ENCODE results near the gene TRPM3.

Gene TRPM3

DNA sequence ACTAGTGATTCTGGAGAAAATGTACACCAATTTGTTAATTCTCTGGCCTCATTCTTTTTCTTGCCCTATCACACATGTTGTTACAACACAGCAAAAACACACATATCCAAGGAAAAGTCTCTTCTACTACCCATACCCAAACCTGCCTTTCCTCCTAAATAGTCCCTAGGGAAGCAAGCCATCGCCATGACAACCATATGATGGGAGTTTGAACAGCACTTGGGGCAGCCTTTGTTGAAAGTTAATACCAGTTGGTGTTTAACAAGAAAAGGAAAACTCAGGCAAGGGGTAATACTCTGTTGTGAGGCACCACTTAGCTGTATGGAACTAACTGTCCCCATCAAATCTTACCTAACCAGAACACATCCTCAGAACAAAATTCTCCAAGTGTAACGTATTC, 1.7 kb downstream of the TRPM3 start:
- Histone ChIP-seq H3K9ac (no peak overlapping the region), H3K4me1 (ENCODE audit: low read depth, poor library complexity, severe bottlenecking) (no peaks in the 10 kb centered on the region), H3K27ac (no peak overlapping the region), H3K36me3 (ENCODE audit: insufficient read depth) (no peaks in the 10 kb centered on the region), H3K4me3 (IDR thresholded peaks at IDR 0.05; ENCODE audit: insufficient read depth, low read depth, low read length) (no peak overlapping the region), H4K20me1 (ENCODE audit: insufficient read depth) (no peaks in the 10 kb centered on the region), H2AFZ (ENCODE audit: low read depth) (no peak overlapping the region), H3K4me2 (no peak overlapping the region), H3K27me3 (ENCODE audit: insufficient read depth, low read depth) (no peaks in the 10 kb centered on the region), H3K79me2 (ENCODE audit: insufficient read depth, low read depth) (no peaks in the 10 kb centered on the region)
- TF ChIP-seq, protein P1, sequence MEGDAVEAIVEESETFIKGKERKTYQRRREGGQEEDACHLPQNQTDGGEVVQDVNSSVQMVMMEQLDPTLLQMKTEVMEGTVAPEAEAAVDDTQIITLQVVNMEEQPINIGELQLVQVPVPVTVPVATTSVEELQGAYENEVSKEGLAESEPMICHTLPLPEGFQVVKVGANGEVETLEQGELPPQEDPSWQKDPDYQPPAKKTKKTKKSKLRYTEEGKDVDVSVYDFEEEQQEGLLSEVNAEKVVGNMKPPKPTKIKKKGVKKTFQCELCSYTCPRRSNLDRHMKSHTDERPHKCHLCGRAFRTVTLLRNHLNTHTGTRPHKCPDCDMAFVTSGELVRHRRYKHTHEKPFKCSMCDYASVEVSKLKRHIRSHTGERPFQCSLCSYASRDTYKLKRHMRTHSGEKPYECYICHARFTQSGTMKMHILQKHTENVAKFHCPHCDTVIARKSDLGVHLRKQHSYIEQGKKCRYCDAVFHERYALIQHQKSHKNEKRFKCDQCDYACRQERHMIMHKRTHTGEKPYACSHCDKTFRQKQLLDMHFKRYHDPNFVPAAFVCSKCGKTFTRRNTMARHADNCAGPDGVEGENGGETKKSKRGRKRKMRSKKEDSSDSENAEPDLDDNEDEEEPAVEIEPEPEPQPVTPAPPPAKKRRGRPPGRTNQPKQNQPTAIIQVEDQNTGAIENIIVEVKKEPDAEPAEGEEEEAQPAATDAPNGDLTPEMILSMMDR (conservative IDR thresholded peaks at IDR 0.05; ENCODE audit: low read depth, low read length) = no peak

DNA sequence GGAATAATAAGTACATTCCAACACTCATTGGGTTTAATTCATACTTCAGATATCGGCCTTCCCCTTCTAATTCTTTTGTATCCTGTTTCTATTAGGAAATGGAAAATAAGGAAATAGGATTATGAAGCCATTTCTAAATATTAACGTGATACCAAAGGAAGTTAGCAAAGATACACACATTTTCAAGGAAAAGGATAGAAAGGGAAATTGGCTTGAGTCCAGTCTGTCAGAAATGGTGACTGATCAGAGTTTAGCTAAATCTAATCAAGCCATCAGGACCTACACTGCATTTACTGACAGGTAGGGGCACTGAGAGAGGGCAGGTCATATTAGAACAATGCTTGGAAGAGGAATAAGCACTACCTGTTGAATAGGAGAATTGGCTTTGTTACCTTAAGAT, 3.1 kb downstream of the TRPM3 start:
- no peaks in the 10 kb centered on the region for H3K79me2 ChIP-seq (ENCODE audit: insufficient read depth, low read depth)
- no peak overlapping the region for H3K9ac ChIP-seq
- no peak overlapping the region for H3K4me2 ChIP-seq
- TF ChIP-seq, protein P1 (conservative IDR thresholded peaks at IDR 0.05; ENCODE audit: low read depth, low read length) = no peak
- H3K27me3 ChIP-seq (ENCODE audit: insufficient read depth, low read depth) = no peaks in the 10 kb centered on the region
- H3K27ac ChIP-seq = no peak overlapping the region
- no peaks in the 10 kb centered on the region for H3K4me1 ChIP-seq (ENCODE audit: low read depth, poor library complexity, severe bottlenecking)
- H4K20me1 ChIP-seq (ENCODE audit: insufficient read depth) = no peaks in the 10 kb centered on the region
- no peaks in the 10 kb centered on the region for H3K36me3 ChIP-seq (ENCODE audit: insufficient read depth)
- H3K4me3 ChIP-seq (IDR thresholded peaks at IDR 0.05; ENCODE audit: insufficient read depth, low read depth, low read length) = no peak overlapping the region
- H2AFZ ChIP-seq (ENCODE audit: low read depth) = no peak overlapping the region

DNA sequence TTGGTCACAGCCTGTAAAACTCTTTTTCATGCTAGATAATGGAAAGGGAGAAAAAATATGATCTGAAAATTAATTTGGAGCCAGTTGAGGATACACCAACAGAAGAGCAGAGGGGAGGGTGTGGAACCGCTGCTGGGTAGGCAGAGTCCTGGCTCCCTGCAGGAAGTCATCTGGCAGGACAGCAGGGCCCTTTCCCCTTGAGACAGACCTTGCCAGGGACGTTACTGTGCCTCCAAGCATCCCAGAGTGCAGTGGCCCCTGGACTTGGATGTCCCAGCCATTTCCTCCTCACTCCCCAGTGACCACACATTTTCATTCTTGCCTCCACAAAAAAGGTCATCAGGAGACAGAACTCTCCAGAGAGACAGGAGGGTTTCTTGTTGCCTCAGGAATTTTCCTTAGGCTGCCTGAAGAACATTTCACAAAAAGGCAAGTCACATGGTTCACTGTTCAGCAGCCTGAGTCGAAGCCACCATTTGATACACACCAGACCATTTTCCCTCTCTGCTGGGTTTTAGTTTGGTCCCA, 5.9 kb downstream of the TRPM3 start:
- Histone ChIP-seq H3K4me2 (no peak overlapping the region), H3K4me3 (IDR thresholded peaks at IDR 0.05; ENCODE audit: insufficient read depth, low read depth, low read length) (no peak overlapping the region), H2AFZ (ENCODE audit: low read depth) (no peak overlapping the region), H3K27me3 (ENCODE audit: insufficient read depth, low read depth) (no peaks in the 10 kb centered on the region), H3K79me2 (ENCODE audit: insufficient read depth, low read depth) (no peaks in the 10 kb centered on the region), H3K27ac (no peak overlapping the region), H3K36me3 (ENCODE audit: insufficient read depth) (no peaks in the 10 kb centered on the region), H3K4me1 (ENCODE audit: low read depth, poor library complexity, severe bottlenecking) (no peaks in the 10 kb centered on the region), H3K9ac (no peak overlapping the region), H4K20me1 (ENCODE audit: insufficient read depth) (no peaks in the 10 kb centered on the region)
- TF ChIP-seq, protein P1 (conservative IDR thresholded peaks at IDR 0.05; ENCODE audit: low read depth, low read length) = no peak

DNA sequence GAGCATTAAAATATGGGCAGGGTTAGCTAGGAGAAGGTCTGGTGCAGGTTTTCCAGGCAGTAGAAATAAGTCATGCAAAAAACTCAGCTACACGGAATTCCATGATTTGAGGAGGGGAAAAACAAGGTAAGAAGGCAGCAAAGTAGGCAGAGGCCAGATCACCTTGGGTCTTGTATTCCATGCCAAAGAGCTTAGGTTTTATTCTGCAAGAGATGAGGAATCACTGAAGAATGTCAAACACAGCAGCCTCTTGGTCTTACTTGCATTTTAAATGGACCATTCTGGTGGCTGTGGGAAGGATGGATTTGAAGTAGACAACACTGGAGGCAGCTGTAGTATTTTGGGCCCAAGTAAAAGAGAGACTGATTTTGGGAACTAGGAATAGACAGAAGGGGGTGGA, 8.6 kb downstream of the TRPM3 start:
- Histone ChIP-seq H2AFZ (ENCODE audit: low read depth) (no peak overlapping the region), H3K4me1 (ENCODE audit: low read depth, poor library complexity, severe bottlenecking) (no peaks in the 10 kb centered on the region), H3K79me2 (ENCODE audit: insufficient read depth, low read depth) (no peaks in the 10 kb centered on the region), H3K4me2 (no peak overlapping the region), H3K27ac (no peak overlapping the region), H3K27me3 (ENCODE audit: insufficient read depth, low read depth) (no peaks in the 10 kb centered on the region), H4K20me1 (ENCODE audit: insufficient read depth) (no peaks in the 10 kb centered on the region), H3K4me3 (IDR thresholded peaks at IDR 0.05; ENCODE audit: insufficient read depth, low read depth, low read length) (no peak overlapping the region), H3K9ac (no peak overlapping the region), H3K36me3 (ENCODE audit: insufficient read depth) (no peaks in the 10 kb centered on the region)
- TF ChIP-seq, protein P1 (conservative IDR thresholded peaks at IDR 0.05; ENCODE audit: low read depth, low read length) = no peak

Measured in KMS-11 (cell line).